Measurements from ENCODE around the gene GAN. TPM values are rescaled to one million over a fixed set of nuclear protein-coding genes. Genes with fewer than 3 reads are reported as not detected.

The GAN gene
- total and polyA plus RNA-seq, 2 donors (not counting 1 experiment from before 2014, with no cell fraction given): 3.3 to 5.1 TPM

DNA sequence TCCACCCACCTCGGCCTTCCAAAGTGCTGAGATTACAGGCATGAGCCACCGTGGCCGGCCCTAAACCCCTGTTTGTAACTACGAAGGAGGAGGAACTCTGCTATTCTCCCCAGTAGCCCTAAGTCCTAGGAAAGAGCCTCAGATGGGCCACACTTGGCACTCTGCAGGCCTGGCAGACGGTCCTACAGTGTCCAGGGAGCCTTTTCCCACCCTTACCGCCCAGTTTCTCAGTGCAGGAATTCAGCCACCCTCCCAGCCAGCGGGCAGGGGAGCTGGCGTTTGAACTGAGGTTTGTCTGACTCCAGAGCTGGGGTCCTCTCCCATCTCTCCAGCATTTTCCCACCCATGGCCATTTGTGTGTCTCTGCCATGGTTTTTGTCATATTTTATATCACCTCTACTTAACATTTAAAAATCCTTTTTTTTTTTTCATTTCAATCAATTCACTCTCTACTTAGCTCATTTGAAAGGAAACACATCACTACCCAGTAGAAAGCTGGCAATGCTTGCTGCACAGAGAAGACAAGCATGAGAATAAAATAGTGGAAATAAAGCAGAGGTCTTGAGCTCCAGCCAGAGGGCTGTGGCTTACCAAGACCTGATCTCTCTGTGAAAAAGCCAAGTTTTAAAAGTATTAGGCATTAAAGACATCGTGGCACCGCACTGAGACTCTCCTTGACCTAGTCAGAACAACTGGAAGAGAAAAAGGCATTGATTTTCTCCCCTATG, 41.4 kb upstream of the GAN start:
- Histone ChIP-seq H3K4me3 (replicated peaks in 1 of 4; ENCODE audit: control extremely low read depth in 1 of 4, insufficient read depth in 1 of 4, low read depth in 3 of 4, low read length in 4 of 4) (no peak overlapping the region), H3K4me1 (ENCODE audit: control insufficient read depth, extremely low read depth, insufficient read depth, low read length) (no peaks in the 10 kb centered on the region), H3K27ac (ENCODE audit: insufficient read depth, low read length) (no peak overlapping the region), H3K27me3 (ENCODE audit: control insufficient read depth, insufficient read depth, low read length) (no peaks in the 10 kb centered on the region), H3K9me3 (ENCODE audit: control insufficient read depth, insufficient read depth, low read depth, low read length) (no peaks in the 10 kb centered on the region), H4K20me1 (ENCODE audit: control insufficient read depth, extremely low read depth, insufficient read depth, low read length) (no peaks in the 10 kb centered on the region), H3K79me2 (ENCODE audit: control insufficient read depth, insufficient read depth, low read length) (no peaks in the 10 kb centered on the region), H3K9ac (ENCODE audit: insufficient read depth, low read length) (no peak overlapping the region), H3K36me3 (ENCODE audit: control insufficient read depth, insufficient read depth, low read length) (no peaks in the 10 kb centered on the region), H3K4me2 (ENCODE audit: extremely low read depth, insufficient read depth, low read length) (no peak overlapping the region), H2AFZ (ENCODE audit: low read length) (no peak overlapping the region)
- peak in 1 of 2 donors; percentile 46 for DNase-seq (ENCODE audit: low read depth in 2 of 2)
- no peak for TF ChIP-seq EZH2 (IDR thresholded peaks at IDR 0.05; ENCODE audit: low read length, missing control alignments)
- TF ChIP-seq, protein P1, sequence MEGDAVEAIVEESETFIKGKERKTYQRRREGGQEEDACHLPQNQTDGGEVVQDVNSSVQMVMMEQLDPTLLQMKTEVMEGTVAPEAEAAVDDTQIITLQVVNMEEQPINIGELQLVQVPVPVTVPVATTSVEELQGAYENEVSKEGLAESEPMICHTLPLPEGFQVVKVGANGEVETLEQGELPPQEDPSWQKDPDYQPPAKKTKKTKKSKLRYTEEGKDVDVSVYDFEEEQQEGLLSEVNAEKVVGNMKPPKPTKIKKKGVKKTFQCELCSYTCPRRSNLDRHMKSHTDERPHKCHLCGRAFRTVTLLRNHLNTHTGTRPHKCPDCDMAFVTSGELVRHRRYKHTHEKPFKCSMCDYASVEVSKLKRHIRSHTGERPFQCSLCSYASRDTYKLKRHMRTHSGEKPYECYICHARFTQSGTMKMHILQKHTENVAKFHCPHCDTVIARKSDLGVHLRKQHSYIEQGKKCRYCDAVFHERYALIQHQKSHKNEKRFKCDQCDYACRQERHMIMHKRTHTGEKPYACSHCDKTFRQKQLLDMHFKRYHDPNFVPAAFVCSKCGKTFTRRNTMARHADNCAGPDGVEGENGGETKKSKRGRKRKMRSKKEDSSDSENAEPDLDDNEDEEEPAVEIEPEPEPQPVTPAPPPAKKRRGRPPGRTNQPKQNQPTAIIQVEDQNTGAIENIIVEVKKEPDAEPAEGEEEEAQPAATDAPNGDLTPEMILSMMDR (conservative IDR thresholded peaks at IDR 0.05 in 1 of 2, IDR thresholded peaks at IDR 0.05 in 1 of 2; ENCODE audit: low read depth in 1 of 2, low read length in 2 of 2): no peak

DNA sequence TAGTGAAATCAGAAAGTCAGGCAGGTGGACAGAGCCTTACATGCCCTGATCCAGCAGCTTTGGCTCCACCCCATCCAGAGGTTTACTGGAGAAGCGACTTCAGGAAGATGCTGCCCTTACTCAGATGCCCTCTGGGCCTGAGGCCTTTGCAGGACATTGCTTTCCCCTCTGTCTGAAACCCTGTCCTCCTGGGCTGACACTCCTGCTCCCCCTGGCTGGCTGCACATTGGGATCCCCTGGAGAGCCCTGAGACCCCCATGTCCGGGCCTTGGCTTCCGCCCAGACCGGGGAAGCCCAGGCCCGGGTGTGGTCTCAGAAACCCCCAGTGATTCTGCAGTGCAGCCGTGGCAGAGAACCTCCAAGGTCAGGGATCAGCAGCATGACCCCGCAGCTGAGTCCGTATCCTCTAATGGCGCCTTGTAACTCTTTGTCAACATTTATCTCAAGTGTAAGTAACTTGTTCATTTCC, 39.7 kb upstream of the GAN start:
- no peaks in the 10 kb centered on the region for H3K27me3 ChIP-seq (ENCODE audit: control insufficient read depth, insufficient read depth, low read length)
- H3K79me2 ChIP-seq (ENCODE audit: control insufficient read depth, insufficient read depth, low read length): no peaks in the 10 kb centered on the region
- H3K4me2 ChIP-seq (ENCODE audit: extremely low read depth, insufficient read depth, low read length): no peak overlapping the region
- no peak overlapping the region for H3K27ac ChIP-seq (ENCODE audit: insufficient read depth, low read length)
- TF ChIP-seq, protein P1 (conservative IDR thresholded peaks at IDR 0.05 in 1 of 2, IDR thresholded peaks at IDR 0.05 in 1 of 2; ENCODE audit: low read depth in 1 of 2, low read length in 2 of 2): no peak
- no peak for TF ChIP-seq EZH2 (IDR thresholded peaks at IDR 0.05; ENCODE audit: low read length, missing control alignments)
- no peak overlapping the region for H3K9ac ChIP-seq (ENCODE audit: insufficient read depth, low read length)
- no peaks in the 10 kb centered on the region for H3K4me1 ChIP-seq (ENCODE audit: control insufficient read depth, extremely low read depth, insufficient read depth, low read length)
- no peaks in the 10 kb centered on the region for H3K9me3 ChIP-seq (ENCODE audit: control insufficient read depth, insufficient read depth, low read depth, low read length)
- DNase-seq (ENCODE audit: low read depth in 2 of 2): no peak
- no peak overlapping the region for H2AFZ ChIP-seq (ENCODE audit: low read length)
- H4K20me1 ChIP-seq (ENCODE audit: control insufficient read depth, extremely low read depth, insufficient read depth, low read length): no peaks in the 10 kb centered on the region
- H3K4me3 ChIP-seq (replicated peaks in 1 of 4; ENCODE audit: control extremely low read depth in 1 of 4, insufficient read depth in 1 of 4, low read depth in 3 of 4, low read length in 4 of 4): no peak overlapping the region
- H3K36me3 ChIP-seq (ENCODE audit: control insufficient read depth, insufficient read depth, low read length): no peaks in the 10 kb centered on the region

DNA sequence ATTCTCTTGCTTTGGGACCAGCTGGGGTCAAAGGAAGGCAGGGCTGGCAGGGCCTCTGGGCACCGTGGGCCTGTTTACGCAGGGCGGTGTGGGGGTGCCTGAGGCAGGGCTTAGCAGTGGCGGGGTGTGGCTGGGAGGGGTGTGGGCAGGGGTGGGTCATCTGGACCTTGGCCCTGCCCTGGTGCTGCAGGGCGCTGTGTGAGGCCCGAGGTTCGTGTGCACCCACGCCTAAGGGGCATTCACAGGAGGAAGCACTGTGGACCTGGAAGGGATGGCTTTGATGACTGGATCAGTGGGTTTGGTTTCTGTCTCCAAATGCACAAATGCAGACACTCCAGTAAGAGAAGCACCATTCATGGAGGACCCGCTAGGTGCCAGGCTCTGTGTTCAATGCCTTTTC, 39.0 kb upstream of the GAN start:
- H3K27ac ChIP-seq (ENCODE audit: insufficient read depth, low read length): no peak overlapping the region
- H3K4me1 ChIP-seq (ENCODE audit: control insufficient read depth, extremely low read depth, insufficient read depth, low read length): no peaks in the 10 kb centered on the region
- no peaks in the 10 kb centered on the region for H4K20me1 ChIP-seq (ENCODE audit: control insufficient read depth, extremely low read depth, insufficient read depth, low read length)
- no peaks in the 10 kb centered on the region for H3K9me3 ChIP-seq (ENCODE audit: control insufficient read depth, insufficient read depth, low read depth, low read length)
- H2AFZ ChIP-seq (ENCODE audit: low read length): no peak overlapping the region
- TF ChIP-seq, protein P1 (conservative IDR thresholded peaks at IDR 0.05 in 1 of 2, IDR thresholded peaks at IDR 0.05 in 1 of 2; ENCODE audit: low read depth in 1 of 2, low read length in 2 of 2): no peak
- no peak for TF ChIP-seq EZH2 (IDR thresholded peaks at IDR 0.05; ENCODE audit: low read length, missing control alignments)
- no peak overlapping the region for H3K4me3 ChIP-seq (replicated peaks in 1 of 4; ENCODE audit: control extremely low read depth in 1 of 4, insufficient read depth in 1 of 4, low read depth in 3 of 4, low read length in 4 of 4)
- no peak overlapping the region for H3K4me2 ChIP-seq (ENCODE audit: extremely low read depth, insufficient read depth, low read length)
- no peaks in the 10 kb centered on the region for H3K27me3 ChIP-seq (ENCODE audit: control insufficient read depth, insufficient read depth, low read length)
- no peak overlapping the region for H3K9ac ChIP-seq (ENCODE audit: insufficient read depth, low read length)
- DNase-seq (ENCODE audit: low read depth in 2 of 2): no peak
- H3K79me2 ChIP-seq (ENCODE audit: control insufficient read depth, insufficient read depth, low read length): no peaks in the 10 kb centered on the region
- H3K36me3 ChIP-seq (ENCODE audit: control insufficient read depth, insufficient read depth, low read length): no peaks in the 10 kb centered on the region

All from fibroblast of lung (primary cell).